Measurements from ENCODE around the gene SPATA2. TPM values are rescaled to one million over a fixed set of nuclear protein-coding genes. Genes with fewer than 3 reads are reported as not detected.

Gene SPATA2
- total RNA-seq, 1 experiment from 2014 or later, result 6.6 TPM

DNA sequence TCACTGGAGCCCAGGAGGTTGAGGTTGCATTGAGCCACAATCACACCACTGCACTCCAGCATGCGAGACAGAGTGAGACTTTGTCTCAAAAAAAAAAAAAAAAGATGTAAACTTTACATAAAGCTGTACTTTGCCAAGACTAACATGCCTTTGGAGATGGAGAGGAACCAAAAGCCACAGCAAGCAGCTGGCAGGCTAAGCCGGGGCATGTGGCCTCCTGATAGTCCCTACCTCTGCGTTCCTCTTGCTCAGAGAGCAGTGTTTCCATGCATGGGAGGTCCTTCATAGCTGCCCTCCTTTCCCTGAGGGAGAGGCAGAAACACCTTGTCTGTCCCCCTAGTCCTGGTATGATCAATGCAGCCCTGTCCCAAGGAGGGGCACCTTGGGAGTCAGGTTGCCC, 35.2 kb downstream of the SPATA2 start (continued):
- TF ChIP-seq REST (IDR thresholded peaks at IDR 0.05; ENCODE audit: low read depth), result no peak
- TF ChIP-seq POLR2A (IDR thresholded peaks at IDR 0.05; ENCODE audit: borderline replicate concordance, extremely low read depth, insufficient read depth, insufficient read length), result no peak
- TF ChIP-seq, protein P1, sequence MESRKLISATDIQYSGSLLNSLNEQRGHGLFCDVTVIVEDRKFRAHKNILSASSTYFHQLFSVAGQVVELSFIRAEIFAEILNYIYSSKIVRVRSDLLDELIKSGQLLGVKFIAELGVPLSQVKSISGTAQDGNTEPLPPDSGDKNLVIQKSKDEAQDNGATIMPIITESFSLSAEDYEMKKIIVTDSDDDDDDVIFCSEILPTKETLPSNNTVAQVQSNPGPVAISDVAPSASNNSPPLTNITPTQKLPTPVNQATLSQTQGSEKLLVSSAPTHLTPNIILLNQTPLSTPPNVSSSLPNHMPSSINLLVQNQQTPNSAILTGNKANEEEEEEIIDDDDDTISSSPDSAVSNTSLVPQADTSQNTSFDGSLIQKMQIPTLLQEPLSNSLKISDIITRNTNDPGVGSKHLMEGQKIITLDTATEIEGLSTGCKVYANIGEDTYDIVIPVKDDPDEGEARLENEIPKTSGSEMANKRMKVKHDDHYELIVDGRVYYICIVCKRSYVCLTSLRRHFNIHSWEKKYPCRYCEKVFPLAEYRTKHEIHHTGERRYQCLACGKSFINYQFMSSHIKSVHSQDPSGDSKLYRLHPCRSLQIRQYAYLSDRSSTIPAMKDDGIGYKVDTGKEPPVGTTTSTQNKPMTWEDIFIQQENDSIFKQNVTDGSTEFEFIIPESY (IDR thresholded peaks at IDR 0.05; ENCODE audit: extremely low read depth, insufficient replicate concordance, low read length), result no peak

DNA sequence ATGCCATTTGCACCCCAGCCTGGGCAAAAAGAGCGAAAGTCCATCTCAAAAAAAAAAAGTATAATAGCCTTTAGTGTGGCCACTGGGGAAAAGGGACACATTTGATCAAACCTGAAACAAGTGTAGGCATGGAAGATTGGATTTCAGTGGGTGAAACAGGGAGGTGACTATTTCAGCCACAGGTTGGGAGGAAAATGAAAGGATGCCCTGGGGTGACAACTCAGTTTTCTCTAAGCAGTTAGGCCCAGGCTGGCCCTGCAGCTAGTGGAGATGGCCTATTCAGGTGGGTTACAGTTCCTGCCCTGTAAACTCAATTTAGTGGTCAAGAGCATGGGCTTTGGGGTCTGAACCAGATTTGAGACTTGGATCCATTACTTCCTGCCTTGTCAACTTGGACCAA, 36.4 kb downstream of the SPATA2 start:
- no peak overlapping the region for H2AFZ ChIP-seq (ENCODE audit: low read depth, low read length, poor library complexity, severe bottlenecking)
- no peak overlapping the region for H3K27ac ChIP-seq (ENCODE audit: low read depth, low read length)
- no peaks in the 10 kb centered on the region for H4K20me1 ChIP-seq (ENCODE audit: insufficient read depth)
- H3K4me3 ChIP-seq (replicated peaks in 1 of 2; ENCODE audit: low read depth in 1 of 2, low read length in 2 of 2), result no peak overlapping the region
- H3K9ac ChIP-seq (ENCODE audit: low read length), result no peak overlapping the region
- H3K79me2 ChIP-seq (ENCODE audit: insufficient read depth, low read length), result no peaks in the 10 kb centered on the region
- intact Hi-C loops (cut with micrococcal nuclease), result no loop called here
- TF ChIP-seq REST (IDR thresholded peaks at IDR 0.05; ENCODE audit: low read depth) (no peak), JUND (IDR thresholded peaks at IDR 0.05) (no peak)
- DNase-seq (ENCODE audit: low read depth, low spot score) (no peak), ATAC-seq (no peak)
- no peak overlapping the region for H3K4me2 ChIP-seq (ENCODE audit: low read length)
- POLR2A ChIA-PET, result no interaction called here
- H3K4me1 ChIP-seq (ENCODE audit: control insufficient read depth in 1 of 2, insufficient read depth in 2 of 2, low read length in 2 of 2), result no peaks in the 10 kb centered on the region
- H3K9me2 ChIP-seq (ENCODE audit: insufficient read depth), result no peaks in the 10 kb centered on the region
- BruUV-seq (replicated peaks), result no TSS peak
- H3K27me3 ChIP-seq (ENCODE audit: insufficient read depth, low read length), result no peaks in the 10 kb centered on the region
- no peaks in the 10 kb centered on the region for H3K36me3 ChIP-seq (ENCODE audit: control insufficient read depth in 1 of 2, insufficient read depth in 2 of 2, low read length in 2 of 2)
- RAD21 ChIA-PET (ENCODE audit: low non-redundant PET in 1 of 2, low total read pairs in 2 of 2, uncharacterized antibody in 2 of 2, unreplicated experiment in 2 of 2), result no interaction called here
- no peaks in the 10 kb centered on the region for H3K9me3 ChIP-seq (ENCODE audit: control insufficient read depth in 1 of 2, insufficient read depth in 1 of 2, low read depth in 1 of 2, low read length in 2 of 2)
- CTCF ChIA-PET, result no interaction called here
